HG02973 (cell line): ENCODE data around the gene RIC8B.

ENCODE experiments used
- ATAC-seq: cut with Tn5 transposase; IDR thresholded peaks from one replicate; pipeline ENCODE4 v1.9.1; 2021; ENCODE audit warnings: moderate library complexity; ENCODE audit not compliant: unreplicated experiment

The RIC8B gene

DNA sequence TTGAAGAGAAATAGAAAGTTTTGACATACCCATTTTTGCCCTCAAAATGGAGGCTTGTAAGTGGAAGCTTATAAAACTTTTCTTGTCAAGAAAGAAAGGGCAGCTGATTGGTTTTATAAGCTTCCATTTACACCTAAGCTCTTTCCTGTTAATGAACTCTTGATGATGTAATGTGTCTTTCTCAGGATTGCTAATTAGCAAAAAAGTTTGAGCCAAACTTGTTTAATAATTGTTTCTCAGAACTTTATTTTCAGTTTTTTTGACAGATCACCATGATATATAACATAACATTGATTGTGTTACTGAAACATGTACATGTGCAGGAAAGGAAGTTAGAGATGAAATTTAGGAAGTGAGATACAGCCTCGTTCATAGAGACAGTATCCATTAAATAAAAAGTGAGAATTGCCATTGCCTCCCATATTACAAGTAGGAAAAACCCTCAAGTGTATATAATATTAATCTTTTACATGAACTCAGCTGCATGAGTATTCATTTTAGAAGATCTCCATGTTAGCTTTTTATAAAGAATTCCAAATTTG is 26.8 kb downstream of the RIC8B start:
- no peak for ATAC-seq

DNA sequence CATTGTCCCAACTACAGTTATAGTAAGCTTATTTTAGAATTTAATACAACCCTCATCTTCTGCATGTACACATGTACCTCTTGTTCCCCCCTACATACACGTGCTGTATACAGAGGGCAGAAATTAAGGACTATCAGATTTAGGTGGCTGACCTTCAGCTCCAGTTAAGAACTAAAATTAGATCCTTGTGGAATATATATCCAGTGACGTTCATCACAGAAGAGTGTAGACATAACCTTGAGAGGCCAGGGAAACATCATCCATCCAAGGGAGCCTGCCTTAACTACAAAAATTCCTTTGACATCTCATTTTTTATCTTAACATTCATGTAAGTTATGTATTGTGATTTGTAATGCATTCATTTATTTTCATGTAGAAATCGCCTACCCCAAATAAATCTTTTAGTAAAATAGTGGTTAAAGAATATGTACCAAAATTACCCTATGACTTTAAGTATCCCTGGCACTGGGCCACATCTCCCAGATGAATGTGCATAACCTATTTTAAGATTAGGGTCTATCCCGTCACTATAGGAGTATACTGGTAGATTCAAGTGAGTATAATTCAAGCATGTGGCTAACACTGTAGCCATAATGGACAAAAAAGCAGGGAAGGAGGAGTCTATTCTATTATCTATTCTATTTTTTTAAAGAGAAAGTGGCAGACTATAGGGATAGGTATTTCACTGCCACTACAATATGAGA is 27.5 kb downstream of the RIC8B start:
- ATAC-seq: no peak

DNA sequence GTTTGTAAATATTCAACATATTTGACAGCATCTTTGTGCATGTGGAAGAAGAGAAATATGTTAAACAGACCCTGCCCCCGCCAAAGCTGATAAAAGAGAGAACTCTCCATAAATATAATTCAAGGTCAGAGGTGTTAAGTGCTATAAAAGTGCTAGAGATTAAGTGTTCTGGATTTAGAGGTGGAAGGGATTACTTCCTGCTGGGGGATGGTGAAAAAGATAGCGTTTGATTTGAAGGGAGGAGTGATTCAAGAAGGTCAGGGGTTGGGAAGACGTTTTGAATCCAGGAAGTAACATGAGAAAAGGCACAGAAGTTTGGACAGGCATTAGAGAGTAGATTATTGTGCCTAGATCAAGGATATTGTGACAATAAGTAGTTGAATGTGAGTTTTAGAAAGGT is 30.2 kb downstream of the RIC8B start:
- ATAC-seq: no peak

DNA sequence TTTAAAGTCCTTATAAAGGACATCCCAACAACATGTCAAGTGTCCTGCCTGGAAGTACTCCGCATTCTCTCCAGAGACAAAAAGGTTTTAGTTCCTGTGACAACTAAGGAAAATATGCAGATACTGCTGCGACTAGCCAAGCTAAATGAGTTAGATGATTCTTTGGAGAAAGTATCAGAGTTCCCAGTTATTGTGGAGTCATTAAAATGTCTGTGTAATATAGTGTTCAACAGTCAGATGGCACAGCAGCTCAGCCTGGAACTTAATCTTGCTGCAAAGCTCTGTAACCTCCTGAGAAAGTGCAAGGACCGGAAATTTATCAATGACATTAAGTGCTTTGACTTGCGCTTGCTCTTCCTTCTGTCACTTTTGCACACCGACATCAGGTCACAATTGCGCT is 40.2 kb downstream of the RIC8B start:
- no peak for ATAC-seq

DNA sequence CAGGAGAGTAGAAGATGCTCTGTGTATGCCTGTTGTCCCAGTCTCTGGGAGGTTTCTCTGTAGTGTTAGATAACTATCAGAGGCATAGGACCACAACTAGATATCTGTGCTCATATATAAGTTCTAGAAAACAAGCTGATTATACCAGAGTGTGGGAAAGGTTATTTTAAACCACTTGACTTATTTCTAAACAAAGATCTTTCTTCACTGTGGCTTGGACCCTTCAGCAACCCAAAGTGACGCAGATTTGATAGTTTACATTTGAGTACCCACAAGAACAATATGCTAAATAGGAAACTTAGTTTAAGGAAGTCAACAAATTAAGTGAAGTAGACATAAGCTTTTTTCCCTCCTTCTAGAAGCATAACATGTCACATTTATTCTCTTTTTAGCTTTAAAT is 41.3 kb downstream of the RIC8B start:
- no peak for ATAC-seq

DNA sequence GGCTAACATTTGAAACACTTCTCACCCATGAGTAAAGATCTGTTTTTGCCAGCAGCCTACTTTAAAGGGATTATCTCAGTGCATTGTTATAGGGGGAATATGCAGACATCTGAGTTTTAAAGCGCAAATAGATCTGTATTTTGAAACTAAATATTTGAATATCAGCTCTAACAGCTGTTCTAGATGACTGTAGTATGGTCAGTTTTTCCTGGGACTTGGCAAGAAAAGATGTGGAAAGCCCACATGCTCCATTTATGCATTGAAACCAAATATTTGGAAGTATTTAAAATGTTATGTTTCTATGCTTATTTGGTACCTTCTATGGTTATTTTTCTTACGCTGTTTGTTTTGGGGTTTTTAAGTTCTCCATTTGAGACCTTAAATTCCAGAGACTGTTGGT is 41.7 kb downstream of the RIC8B start:
- no peak for ATAC-seq

DNA sequence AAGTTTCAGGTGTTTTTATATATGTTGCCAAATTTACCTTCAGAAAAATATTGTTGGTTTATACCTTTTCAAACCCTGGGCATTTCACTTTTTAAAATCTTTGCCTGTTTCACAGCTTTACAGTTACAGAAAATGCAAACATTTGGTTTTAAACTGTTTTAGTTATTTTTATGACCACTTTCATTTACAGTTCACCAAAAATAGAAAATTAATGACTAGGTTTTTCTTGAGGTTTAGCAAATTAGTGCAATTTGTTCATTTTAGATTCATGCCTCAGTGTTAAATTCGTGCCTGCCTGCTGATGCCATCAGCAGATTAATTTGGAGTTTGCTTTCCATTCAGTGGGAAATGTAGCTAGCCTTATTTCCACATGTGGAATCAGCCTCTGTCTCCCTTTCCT is 45.5 kb downstream of the RIC8B start:
- ATAC-seq: no peak

DNA sequence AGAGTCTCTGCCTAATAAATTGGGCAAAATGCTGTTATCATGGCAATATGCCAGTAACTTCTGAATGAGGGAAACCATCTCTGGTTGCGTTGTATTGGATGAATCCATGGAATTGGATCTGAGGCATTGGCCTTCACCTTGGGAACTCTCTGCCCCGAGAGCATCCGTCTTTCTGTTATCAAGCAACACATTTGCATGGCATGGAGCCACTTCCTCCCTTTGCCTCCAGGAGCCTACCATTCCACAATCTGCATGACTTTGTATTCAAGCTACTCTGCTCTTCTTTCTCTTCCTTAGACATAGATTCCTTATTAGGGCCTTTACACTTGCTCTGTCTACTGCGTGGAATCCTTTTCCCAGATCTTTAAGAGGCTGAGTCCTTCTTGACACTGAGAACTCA is 57.2 kb downstream of the RIC8B start:
- no peak for ATAC-seq

DNA sequence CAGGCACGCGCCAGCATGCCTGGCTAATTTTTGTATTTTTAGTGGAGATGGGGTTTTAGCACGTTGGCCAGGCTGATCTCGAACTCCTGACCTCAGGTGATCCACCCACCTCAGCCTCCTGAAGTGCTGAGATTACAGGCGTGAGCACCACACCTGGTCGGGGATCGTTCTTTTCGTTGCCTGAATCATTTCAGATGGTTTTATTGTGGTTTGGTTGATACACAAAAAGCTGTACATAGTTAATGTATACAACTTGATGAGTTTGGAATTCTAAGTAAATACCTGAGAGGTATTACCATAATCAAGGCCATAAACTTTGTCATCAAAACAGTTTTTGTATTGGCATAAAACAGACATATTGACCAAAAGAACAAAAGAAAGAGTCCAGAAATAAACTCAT is 63.3 kb downstream of the RIC8B start:
- no peak for ATAC-seq

DNA sequence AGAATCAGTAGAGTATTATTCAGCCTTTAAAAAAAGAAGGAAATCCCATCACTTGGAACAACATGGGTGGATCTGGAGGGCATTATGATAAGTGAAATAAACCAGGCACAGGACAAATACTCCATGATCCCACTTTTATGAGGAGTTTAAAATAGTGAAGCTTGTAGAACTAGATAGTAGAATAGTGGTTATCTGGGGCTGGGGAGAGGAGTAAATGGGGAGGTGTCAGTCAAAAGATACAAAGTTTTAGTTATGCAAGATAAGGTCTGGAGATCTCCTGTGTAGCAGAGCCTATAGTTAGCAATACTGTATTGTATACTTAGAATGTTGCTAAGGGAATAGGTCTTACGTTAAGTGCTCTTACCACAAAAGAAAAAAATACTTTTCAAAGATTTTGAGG is 64.9 kb downstream of the RIC8B start:
- ATAC-seq: no peak

DNA sequence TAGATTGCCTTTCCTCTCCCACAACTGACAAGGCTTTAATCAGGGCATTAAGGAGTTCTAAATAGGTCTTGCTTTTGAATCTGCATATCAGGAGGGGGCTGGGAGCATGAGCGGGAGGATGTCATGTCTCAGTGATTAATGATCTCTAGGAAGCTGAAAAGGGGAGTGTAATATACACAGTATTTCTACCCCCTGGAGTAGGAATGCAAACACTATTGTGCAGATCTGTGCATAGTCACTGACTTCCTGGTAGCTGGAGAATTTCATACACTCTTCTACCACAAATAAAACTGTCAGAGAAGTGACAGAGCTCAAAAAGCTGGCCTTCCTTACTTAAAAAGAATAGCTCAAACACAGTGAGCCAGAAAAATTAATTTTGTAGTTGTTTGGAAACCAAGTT is 65.8 kb downstream of the RIC8B start:
- ATAC-seq: no peak

DNA sequence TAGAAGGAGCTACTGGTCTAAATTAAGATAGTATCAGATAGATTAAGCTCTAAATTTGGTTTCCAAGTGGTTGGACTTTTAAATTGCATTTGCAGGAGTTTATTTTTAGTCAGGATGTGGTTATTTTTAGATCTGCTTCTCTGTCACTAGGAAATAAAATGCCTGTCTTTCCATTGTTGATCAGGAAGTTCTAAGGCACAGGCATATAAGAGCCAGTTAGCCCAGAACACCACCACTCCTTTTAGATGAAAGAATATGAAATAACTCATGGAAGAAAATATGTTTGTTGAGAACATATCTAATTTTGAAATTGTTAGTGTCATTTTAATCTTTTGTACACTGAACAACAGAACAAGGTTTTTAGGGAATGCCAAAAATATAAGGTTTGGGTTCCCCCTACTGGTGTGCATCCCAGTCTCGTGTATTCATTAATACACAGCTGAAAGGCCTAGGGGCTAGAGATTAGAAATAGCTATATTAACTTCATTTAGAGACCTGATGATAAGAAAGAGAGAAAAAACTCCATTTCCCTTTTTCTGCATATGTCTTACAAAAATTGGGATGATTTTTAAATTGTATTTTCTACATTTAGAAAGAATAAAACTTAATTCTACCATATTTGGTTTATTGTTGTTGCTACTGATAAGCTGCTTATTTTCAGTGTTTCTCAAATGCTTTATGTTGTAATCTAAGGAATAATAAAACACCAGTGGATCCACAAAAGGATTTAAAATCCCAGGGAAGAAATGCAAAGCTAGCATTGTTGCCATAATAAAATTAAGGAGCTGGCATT is 67.2 kb downstream of the RIC8B start:
- no peak for ATAC-seq

DNA sequence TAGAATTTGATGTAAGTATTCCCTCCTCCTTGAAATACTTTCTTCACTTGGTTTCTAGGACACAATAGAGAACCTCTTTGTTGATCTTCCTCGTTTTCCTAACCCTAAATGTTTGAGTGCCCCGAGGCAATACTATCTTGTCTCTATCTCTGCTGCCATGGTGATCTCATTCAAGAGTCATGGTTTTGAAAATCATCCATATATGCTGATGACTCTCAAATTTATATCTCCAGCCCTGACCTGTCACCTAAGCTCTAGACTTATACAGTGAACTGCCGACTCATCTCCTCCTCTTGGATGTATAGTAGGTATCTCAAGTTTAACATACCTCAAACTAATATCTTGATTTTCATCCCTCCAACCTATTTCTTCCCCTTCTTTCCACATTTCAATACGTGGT is 71.4 kb downstream of the RIC8B start:
- ATAC-seq: no peak

DNA sequence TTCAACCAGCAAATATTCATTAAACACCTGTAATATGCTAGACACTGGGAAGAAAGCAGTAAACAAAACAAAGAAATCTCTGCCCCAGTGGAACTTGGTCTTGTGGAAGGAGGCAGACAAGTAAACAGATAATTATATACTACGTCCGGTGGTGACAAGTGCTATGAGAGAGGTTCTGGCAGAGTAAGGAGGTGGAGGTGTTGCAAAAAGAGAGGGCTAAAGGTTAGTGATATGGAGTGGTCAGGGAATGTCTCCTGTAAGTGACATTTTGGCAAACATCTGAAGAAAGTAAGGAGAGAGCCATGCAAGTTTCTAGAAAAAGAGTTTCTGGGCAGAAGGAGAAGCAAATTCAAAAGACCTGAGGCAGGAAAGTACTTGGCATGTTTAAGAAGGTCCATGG is 73.4 kb downstream of the RIC8B start:
- ATAC-seq: no peak

DNA sequence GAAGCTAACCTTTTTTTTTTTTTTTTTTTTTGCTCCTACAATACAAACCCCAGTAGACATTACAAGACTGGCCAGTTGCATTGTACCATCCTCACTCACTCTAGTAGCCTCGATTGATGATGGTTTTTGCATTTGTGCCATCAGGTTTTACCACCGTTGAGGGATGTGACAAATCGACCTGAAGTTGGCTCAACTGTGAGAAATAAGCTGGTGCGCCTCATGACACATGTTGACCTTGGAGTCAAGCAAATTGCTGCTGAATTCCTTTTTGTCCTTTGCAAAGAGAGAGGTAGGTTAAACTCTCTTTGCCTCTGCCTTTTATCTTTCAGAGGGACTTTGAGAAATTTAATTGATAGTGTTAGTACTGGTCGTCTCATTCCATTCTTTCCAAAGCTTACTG is 76.8 kb downstream of the RIC8B start:
- no peak for ATAC-seq

DNA sequence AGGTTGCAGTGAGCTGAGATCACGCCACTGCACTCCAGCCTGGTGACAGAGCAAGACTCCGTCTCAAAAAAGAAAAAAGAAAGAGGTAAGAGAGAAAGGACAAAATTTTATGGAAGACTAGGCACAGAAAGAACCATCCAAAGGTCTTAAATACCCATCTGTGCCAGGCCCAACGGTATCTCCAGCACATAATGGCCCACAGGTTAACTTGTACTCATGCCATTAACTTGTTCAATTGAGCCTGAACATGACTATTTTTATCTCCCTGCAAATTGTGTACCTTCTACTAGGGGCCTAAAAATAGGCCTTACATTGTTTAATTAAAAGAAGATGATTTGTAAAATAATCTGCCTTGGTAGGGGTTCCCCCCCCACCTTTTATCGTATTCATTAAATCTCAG is 80.2 kb downstream of the RIC8B start:
- ATAC-seq: no peak

DNA sequence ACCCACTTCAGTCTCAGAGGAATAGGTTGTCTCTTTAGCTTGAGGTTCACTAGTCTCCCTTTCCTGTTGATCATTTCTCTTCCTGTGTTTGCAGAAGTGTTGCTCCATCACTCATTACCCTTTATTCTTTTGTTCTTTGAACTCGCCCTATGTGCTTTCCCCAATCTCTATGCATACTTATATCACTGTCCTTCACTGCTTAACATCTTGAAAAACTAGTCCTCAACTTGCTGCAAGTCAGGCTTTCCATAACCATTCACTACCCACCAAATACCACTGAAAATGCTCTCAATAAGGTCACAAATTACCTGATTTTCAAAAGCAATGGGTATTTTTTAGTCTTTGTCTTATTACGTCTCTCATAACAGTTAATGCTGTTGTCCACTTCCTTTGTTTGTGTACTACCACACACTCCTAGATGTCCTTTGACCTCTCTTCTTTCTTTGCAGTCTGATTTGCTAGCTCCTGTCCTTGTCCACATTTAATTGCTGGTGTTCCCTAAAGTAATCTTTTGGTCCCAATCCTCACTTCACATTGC is 80.8 kb downstream of the RIC8B start:
- ATAC-seq: no peak

DNA sequence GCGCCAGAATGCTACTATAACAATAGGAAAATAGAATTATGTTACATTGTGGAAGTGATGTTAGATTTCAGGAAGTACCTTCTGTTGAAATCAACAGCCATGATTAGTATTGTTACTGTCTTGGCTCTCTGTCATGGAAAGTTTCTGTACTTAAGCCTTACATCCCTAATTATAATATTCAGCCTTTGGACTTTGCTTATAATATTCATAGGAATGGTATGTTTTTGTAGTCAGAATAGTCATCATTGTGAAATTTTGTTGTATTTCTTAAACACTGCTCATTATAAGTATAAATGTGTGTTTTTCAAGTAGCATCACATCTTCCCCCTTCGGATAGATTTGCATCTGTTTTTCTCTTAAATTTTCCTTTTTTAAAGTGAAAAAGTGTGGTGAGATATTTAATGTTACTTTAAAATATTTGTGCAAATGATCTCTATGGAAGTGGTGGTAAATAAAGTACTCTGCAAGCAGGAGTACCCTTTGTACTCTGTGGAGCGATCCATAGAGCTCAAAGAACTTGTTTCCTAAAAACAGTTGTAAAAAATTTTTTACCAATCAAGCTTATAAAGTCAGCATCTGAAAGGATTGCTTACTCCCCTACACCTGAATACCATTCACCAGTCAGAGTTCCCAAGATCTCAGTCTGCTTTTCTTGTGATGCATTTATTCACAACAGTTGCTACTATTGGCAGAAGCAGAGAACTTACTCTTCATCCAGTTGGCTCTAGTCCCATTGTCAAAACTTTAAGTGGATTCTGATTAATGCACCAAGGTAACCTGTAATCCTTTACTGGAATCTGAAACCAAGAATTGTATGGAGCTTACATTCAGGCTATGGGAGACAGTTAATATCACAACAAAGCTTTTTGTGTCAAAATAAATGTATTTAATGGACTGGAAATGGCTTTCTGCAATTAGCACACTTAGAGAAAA is 87.8 kb downstream of the RIC8B start:
- ATAC-seq: no peak

DNA sequence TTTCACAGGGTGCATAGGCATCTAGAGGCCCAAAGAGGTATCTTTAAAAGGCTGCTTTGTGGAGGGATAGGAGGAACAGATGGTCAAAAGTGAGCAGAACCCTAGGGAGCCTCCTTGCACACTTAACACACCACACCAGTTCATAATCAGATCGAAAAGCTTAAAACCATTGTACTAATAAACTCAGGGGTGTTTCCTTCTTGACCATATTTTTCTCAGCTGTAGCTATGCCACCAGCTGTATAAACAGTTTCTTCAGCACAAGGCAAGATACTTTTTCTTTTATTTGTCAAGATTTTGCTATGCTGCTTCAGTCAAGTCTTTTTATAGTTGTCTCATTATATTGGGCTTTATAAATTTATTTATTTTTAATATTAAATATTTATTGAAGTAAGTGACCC is 88.7 kb downstream of the RIC8B start:
- no peak for ATAC-seq

DNA sequence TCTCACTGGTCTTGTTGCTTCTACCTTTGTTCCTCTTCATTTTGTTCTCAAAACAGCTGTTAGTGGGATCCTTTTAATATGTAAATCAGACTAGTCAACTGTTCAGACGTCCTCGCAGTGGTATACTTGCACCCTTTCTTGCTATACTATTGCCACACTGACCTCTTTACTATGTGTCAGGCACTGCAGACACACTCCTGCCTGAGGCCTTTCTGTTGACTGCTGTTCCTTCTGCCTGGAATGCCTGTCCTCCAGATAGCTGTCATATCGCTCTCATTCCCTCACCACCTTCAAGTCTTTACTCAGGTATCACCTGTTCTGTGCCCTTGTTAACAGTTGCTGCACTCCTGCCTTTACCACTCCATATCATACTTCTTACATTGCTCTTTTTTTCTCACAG is 91.2 kb downstream of the RIC8B start:
- ATAC-seq: no peak

DNA sequence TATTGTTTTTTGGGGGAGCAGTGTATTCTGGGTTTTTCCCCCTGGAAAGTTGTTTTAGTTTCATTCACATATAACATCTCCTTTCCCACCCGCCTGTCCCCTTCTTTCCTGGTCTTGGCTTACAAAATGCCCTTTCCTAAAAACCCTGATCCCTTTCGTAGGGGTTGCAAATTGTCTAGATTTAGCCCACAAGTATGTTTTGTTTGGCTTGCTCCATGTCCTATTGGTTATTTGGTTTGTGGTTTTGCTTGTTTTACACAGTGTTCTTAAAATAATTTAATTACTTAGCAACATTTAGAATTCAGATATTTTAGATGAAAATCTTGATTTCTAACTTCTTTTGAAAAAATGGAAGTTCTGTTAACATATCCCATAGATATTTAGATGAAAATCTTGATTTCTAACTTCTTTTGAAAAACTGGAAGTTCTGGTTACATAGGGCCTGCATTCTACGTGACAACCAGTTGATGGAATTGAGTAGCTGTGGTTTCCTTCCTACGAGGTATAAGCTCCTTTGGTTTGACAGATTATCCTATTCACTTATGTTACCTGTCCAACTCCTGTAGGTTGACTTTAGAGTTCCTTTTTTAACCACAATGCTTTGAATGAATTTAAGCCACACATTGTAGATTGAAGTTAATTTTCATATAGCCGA is 92.1 kb downstream of the RIC8B start:
- no peak for ATAC-seq
